Ovary (tissue), 9 donors: ENCODE measurements around the gene NLK. TPM values are rescaled to one million over a fixed set of nuclear protein-coding genes. Genes with fewer than 3 reads are reported as not detected.
"Not testable (repeated sequence)": the region's sequence is repeated elsewhere in the genome, so short reads cannot be mapped to it uniquely, and the experiment has no call there.

ENCODE experiments used
- DNase-seq, 5 donors: peaks; one replicate each; pipeline ENCODE4 v3.0.0-alpha.2; 2019 to 2020
- H3K27ac ChIP-seq, 2 donors: fragments of 200-600 bp; one replicate each; pipeline versions ENCODE4 v1.5.1 to v1.8.0; 2019 to 2022
- H3K27me3 ChIP-seq: fragments of 200-600 bp; one replicate; pipeline ENCODE4 v1.8.0; 2022
- H3K36me3 ChIP-seq: fragments of 200-600 bp; sonication (generic); one replicate; pipeline ENCODE4 v1.5.1; 2019
- H3K4me1 ChIP-seq: one replicate; pipeline ENCODE4 v1.8.1; 2013; ENCODE audit warnings: mild to moderate bottlenecking, moderate library complexity; ENCODE audit not compliant: insufficient read depth
- H3K4me3 ChIP-seq: fragments of 200-600 bp; sonication (generic); one replicate; pipeline ENCODE4 v1.5.1; 2017
- H3K9me3 ChIP-seq, 2 donors: fragments of 200-600 bp in 1 of 2; sonication (generic) in 1 of 2; one replicate each; pipeline versions ENCODE4 v1.5.1 to v1.8.1; 2013 to 2019; ENCODE audit warnings: mild to moderate bottlenecking in 1 of 2, moderate library complexity in 1 of 2
- CTCF ChIP-seq, 3 donors: fragments of 450-650 bp in 2 of 3; fragments of 200-600 bp in 1 of 3; IDR thresholded peaks; one replicate each; pipeline versions ENCODE4 v1.5.1 to v1.8.0; 2016 to 2022; ENCODE audit warnings: antibody characterized with exemption in 3 of 3, mild to moderate bottlenecking in 1 of 3
- EP300 ChIP-seq: sonication (generic); formaldehyde crosslinking; IDR thresholded peaks from one replicate; pipeline ENCODE4 v1.6.1; 2017; ENCODE audit warnings: antibody characterized with exemption
- POLR2A ChIP-seq: fragments of 450-650 bp; IDR thresholded peaks from one replicate; pipeline ENCODE4 v1.6.1; 2017; ENCODE audit warnings: antibody characterized with exemption, mild to moderate bottlenecking, moderate library complexity
- WGBS, 3 donors: extraction: QIAGEN DNeasy Blood & Tissue Kit in 1 of 3; methylation state at CpG; one replicate each; pipeline versions ENCODE4 v1.1.5 to v1.1.7; 2013 to 2017; 5-methylcytosine and 5-hydroxymethylcytosine counted together
- intact Hi-C, 4 donors: fragments of 100-400 bp; cut with DNase I; formaldehyde crosslinking; loops; one replicate each; pipeline versions ENCODE4 v1.11.0 to v1.15.1; 2022 to 2023
- polyA plus RNA-seq, 2 donors: library from polyadenylated mRNA; stranded (reverse); fragments of 200-250 nt in 1 of 2; fragments of 350-450 nt in 1 of 2; fragmentation: Illumina TruSeq in 1 of 2; extraction: RNeasy Lipid Tissue Mini Kit (QIAGEN cat#74804) in 1 of 2; gene quantifications; one replicate each; pipeline ENCODE4 v1.2.3, GENCODE V29; 2013 to 2014
- total RNA-seq, 7 donors: library from RNA; depleted of rRNA in 2 of 7; stranded (reverse); fragments of >200 nt in 2 of 7; fragmentation: NEBNext Ultra II Directional in 3 of 7; extraction: Animal tissue kit (Norgen Biotek cat#: 25700) in 3 of 7; gene quantifications; one replicate each; pipeline versions ENCODE4 v1.1.0 to v1.2.4, GENCODE V29; 2016 to 2023
- donor health status: DM: no; HTN: no; CAD: no; lungs with moderate emphysema.
- donor health status: DM: no; HTN: no; CAD: no.
- donor health status: Bipolar disorder and iron deficiency.
- donor health status: DM: yes; HTN: yes; CAD: no.
- donor health status: DM: no; HTN: no; CAD: no.
- donor health status: DM: yes; HTN: yes; CAD: no.

NLK gene
- total and polyA plus RNA-seq, 9 donors: 7.3 to 15.6 (median 12.3) TPM

DNA sequence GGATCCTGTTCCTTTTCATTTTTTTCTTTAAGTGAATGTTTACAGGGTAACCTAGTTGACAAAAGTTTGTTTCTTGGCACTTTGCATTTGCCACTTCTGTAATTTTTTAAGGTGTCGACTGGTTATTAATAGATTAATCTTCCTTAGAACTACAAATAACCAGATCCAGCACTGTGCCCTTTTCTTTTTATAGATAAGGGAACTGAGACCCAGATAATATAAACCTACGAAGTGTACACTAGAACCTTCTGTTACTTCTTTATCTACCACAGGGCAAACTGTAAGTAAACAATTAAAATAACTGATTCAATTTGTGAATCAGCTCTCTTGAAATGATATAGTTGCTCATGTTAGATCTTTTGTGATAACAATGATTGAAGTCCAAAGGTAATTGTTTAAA, 55.4 kb downstream of the NLK start:
- DNase-seq: no peak
- H3K27me3 ChIP-seq: no peaks in the 10 kb centered on the region
- H3K9me3 ChIP-seq: no peaks in the 10 kb centered on the region
- no peak overlapping the region for H3K4me3 ChIP-seq
- 74 to 88% (median 80%) methylated on average over 2 of the region's 2 CpGs for WGBS, 3 donors
- intact Hi-C loops: no loop called here
- TF ChIP-seq EP300: no peak
- no peak for TF ChIP-seq POLR2A
- no peak for TF ChIP-seq CTCF (IDR thresholded peaks at IDR 0.05)
- no peaks in the 10 kb centered on the region for H3K4me1 ChIP-seq
- no peaks in the 10 kb centered on the region for H3K36me3 ChIP-seq
- no peak overlapping the region for H3K27ac ChIP-seq

DNA sequence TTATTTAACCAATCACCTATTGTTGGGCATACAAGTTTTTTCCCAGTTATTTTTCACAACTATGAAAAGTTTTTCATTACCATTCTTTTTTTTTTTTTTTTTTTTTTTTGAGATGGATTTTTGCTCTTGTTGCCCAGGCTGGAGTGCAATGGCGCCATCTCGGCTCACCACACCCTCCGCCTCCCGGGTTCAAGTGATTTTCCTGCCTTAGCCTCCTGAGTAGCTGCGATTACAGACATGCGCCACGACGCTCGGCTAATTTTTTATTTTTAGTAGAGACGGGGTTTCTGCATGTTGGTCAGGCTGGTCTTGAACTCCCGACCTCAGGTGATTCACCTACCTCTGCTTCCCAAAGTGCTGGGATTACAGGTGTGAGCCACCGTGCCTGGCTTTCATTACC, 56.1 kb downstream of the NLK start:
- H3K9me3 ChIP-seq, intact Hi-C loops, H3K27me3 ChIP-seq, DNase-seq, H3K4me3 ChIP-seq, H3K27ac ChIP-seq, H3K36me3 ChIP-seq, H3K4me1 ChIP-seq: not testable (repeated sequence)
- WGBS, 3 donors: 96 to 99% (median 98%) methylated on average over 12 of the region's 12 CpGs

DNA sequence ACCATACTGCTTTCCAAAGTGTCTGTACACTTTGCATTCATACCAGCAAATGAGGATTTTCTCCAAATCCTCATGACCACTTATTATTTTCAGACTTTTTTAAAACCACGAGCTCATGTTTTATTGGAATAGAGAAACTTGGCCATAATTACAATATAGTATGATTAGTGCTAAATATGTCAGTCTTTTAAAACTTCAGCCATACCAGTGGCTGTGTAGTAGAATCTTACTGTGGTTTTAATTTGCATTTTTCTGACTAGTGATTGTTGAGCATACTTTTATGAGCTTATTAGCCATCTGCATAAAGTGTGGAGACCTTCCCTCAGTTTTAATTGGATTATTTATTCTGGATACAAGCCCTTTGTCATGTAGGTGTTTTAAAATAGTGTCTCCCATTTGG, 57.8 kb downstream of the NLK start:
- 93 to 95% (median 95%) methylated on average over 1 of the region's 1 CpG for WGBS, 3 donors
- intact Hi-C loops: no loop called here
- no peak overlapping the region for H3K4me3 ChIP-seq
- no peaks in the 10 kb centered on the region for H3K36me3 ChIP-seq
- TF ChIP-seq POLR2A (no peak), CTCF (IDR thresholded peaks at IDR 0.05) (no peak), EP300 (no peak)
- H3K9me3 ChIP-seq: no peaks in the 10 kb centered on the region
- DNase-seq: no peak
- no peaks in the 10 kb centered on the region for H3K4me1 ChIP-seq
- no peaks in the 10 kb centered on the region for H3K27me3 ChIP-seq
- H3K27ac ChIP-seq: no peak overlapping the region

- WGBS, 3 donors: 89 to 93% (median 90%) methylated on average over 1 of the region's 1 CpG
- no peaks in the 10 kb centered on the region for H3K27me3 ChIP-seq
Observed at GRCh38 chr17:28100936-28101335, 58.5 kb downstream of the NLK start.

GRCh38 chr17:28101919-28102318, 59.4 kb downstream of the NLK start:
- Histone ChIP-seq H3K27me3 (no peaks in the 10 kb centered on the region), H3K9me3 (no peaks in the 10 kb centered on the region), H3K4me3 (no peak overlapping the region), H3K4me1 (no peaks in the 10 kb centered on the region), H3K27ac (no peak overlapping the region), H3K36me3 (no peaks in the 10 kb centered on the region)
- no peak for TF ChIP-seq EP300
- TF ChIP-seq POLR2A: no peak
- TF ChIP-seq CTCF (IDR thresholded peaks at IDR 0.05): no peak
- intact Hi-C loops: no loop called here
- DNase-seq: no peak

More at GRCh38 chr17:28100936-28101335, 58.5 kb downstream of the NLK start:
- intact Hi-C loops: no loop called here
- Histone ChIP-seq H3K9me3 (no peaks in the 10 kb centered on the region), H3K27ac (no peak overlapping the region), H3K4me3 (no peak overlapping the region), H3K36me3 (no peaks in the 10 kb centered on the region), H3K4me1 (no peaks in the 10 kb centered on the region)
- no peak for TF ChIP-seq POLR2A
- no peak for TF ChIP-seq EP300
- TF ChIP-seq CTCF (IDR thresholded peaks at IDR 0.05): no peak
- no peak for DNase-seq
